ENCODE data around the gene ALDH1A3.
A peak's percentile ranks its signal among the peaks of the same experiment; 100 is the strongest.
"Not testable (repeated sequence)": the region's sequence is repeated elsewhere in the genome, so short reads cannot be mapped to it uniquely, and the experiment has no call there.

The ALDH1A3 gene

DNA sequence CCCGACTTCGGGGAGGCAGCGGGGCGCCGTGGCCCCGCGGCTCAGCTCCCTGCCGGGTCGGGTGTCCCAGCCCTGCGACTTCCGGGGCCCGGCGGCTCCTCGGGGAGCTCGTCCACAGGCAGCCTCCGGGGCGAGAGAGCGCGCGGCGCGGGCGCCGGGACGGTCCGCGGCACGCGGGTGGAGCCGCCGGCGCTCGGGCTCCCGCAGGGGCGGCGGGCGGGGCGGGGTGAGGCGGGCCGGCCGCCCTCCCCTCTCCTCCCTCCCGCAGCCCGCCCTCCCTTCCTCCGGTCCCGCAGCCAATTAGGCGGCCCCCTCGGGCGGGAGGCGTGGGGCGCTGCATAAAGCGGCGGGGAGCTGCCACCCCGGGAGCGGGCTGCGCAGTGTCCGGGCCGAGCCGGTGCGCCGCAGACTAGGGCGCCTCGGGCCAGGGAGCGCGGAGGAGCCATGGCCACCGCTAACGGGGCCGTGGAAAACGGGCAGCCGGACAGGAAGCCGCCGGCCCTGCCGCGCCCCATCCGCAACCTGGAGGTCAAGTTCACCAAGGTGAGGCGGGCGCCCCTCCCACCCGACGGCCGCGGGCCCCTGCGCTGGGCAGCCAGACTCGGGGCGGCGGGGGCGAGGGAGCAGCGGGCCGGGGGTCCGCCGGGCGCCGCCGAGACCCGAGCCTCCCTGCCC is at the start of gene ALDH1A3:
TSS of gene ALDH1A3 (plus strand) at position 368 of the 675 bp plus-strand sequence. CDS start at position 445, 77 bp downstream.
- DNase-seq = peak; percentile 16

DNA sequence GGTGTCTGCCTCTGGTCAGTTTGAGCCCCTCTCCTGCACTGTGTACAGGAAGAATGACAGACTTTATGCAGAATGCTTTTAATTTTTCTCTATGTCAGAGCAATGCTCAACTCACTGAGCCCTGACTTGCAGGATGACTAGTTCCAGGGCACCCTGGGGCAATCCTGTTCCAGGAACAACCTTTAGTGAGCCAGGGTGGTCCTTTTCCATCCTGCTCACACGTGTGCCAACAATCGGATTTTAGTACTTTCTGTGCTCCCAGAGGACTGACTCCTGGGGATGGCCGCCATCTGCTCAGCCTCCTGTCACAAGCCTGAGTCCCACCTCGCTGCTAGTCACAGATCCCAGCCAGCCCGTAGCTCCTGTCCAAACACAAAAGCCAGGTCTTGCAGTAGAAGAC is 48.2 kb upstream of the ALDH1A3 start:
- DNase-seq = no peak

DNA sequence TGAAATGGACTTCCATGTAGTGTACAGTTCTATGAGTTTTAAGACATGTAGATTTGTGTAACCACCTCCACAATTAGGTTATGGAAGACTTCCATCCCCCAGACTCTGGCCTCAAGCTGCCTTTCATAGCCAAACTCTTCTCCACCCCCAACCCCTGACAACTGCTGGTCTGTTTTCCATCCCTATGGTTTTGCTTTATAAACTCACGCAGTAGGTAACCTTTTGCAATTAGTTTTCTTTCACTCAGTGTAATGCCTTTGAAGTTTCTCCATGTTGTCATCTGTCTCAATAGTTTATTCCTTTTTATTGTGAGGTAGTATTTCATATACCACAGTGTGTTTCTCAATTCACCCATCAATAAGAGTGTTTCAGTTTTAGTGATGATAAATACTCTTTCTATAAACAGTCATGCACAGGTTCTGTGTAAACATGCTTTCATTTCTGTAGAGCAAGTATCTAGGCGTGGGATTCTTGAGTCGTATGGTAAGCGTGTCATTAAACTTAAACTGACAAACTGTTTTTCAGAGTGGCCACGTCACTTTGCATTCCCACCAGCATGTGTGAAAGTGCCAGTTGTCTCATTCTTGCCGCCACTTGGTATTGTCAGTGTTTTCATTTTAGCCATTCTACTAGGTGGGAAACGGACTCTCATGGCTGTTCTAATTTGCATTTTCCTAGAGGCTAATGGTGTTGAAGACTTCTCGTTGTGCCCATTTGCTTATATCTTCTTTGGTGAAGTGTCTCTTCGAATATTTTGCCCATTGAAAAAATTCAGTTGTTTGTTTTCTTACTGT is 47.3 kb upstream of the ALDH1A3 start:
- no peak for DNase-seq

DNA sequence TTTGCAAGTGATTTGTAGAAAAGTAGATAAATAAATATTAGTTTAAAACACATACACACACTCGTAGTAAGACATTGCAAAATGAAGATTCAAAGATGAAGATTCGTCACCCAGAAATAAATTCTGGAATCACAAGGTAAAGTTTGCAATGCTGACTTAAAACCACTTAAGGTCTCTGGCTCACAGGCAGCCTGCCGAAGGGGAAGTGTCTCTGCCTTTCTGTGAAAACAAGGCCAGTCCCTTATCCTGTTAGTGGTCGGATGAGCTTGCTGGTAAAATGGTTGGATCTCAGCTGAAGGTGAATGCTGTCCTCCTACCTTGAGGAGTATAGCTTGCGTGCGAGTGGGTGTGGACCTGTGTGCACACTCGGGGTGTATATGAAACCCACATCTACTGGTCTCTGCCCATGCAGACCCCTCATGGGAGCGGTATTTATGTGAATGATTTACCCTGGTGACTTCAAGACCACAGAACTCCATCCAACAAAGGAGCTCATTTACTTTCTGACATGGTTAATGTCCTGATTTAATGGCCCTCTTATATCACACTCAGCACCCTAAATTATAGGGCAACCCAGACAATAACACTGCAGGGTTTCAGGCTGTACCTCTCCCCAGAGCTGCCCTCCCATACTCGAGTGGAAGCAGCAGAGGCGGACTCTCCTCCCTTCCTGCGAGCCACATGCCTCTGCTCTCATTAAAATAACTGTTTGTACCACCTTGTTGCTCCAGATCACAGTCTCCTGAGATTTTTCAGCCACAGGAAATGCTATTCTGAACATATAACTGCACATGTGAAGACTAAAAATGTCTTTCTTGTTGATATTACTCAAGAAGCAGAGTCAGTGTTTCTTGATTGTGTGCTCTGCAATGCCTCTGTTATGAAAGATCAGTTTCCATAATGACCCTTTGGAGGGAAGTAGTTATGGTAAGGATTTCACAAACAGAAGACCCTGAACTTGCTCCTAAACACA is 45.9 kb upstream of the ALDH1A3 start:
- DNase-seq = no peak

- no peak for DNase-seq
Measured at GRCh38 chr15:100834731-100835130, 44.9 kb upstream of the ALDH1A3 start.

DNA sequence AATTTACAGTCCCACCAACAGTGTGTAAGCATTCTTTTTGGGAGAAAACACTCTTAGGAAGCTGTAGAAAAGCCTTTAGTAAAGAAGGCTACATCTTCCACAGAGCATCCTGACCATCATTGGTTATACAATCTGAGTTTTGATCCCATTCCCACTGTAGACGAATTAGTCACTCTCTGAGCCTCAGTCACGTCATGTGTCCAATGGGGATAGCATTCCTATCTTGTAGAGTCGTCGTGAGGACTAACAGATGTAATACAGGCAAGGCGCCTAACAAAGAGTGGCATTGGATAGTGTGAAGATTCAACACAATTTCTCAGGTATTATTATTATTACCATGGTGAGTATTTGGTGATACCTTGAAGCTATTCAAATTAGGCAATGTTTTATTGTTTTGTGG is 44.0 kb upstream of the ALDH1A3 start:
- no peak for DNase-seq

DNA sequence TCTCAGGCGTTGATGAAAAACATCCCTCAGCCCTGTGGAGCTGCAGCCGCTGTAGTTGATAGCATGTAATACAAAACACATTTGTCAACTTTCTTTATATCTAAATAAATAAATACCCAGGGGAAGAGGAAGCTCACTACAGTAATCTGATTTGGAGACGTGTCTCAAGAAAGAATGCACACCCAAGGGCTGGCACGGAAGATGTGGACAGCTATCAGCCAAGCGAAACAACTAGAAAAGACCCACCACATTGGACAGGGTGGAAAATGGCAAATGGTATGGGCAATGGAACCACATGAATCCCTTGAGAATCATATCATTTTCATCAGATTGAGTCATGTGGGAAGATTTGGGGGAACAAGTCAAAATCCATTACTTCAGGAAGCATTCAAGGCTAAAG is 43.1 kb upstream of the ALDH1A3 start:
- DNase-seq = no peak

DNA sequence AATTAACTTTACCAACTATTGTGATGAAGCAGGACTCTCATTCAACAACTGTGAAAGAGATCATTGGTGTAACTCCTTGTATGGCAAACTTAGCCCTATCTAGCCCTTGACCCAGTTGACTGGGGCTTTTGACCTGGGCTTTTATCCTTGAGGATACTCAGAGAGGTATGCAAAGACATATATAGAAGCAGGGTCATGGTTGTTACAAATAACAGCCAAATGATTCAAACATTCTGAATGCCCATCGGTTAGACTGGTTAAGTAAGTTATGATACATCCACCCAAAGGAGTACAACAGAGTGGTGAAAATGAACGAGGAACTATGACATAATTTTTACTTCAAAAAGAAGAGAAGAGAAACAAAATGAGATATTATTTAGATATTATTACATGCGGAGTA is 38.2 kb upstream of the ALDH1A3 start:
- DNase-seq = no peak

DNA sequence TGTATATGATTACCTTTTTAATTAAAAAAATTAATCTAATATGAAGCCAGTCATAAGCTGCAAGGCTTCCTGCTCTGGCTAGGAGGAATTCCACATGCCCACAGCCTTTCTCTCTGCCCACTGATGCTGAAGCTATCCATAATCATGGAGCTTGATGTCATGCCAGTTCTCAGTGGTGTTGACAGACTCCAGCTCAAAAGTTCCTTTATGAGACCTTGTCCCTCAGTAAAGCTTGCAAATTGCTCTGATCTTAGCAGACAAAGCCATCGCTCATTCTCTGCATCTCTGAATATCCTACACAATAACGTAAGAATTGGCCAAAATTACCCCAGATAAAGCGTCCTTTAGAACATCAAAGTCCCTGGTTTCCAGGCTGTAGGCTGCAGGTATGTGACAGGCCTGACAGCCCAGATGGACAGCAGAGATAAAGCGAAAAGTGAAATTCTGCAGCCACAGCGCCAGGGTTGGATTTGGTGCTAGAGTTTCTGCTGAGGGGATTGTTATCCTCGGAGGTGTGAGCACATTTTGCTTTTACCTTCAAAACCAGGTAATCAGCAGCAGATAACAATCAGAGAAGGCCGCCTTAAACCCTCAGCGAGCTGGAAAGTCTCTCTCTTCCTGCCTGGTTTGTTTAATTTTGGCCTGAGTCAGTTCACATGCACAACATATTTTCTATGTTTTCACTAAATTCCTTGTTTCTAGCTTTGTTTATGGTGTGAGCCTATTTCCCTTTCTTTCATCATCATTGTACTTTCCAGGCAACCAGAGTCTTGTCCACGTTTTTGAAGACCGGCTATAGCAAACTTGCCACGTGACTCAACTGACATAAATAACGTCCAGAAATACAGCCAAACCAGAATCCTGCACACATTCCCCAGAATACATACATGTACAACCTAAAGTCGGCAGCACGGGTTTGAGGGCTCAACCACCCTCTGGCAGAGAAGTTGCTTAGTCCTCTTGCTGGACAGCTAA is 36.6 kb upstream of the ALDH1A3 start:
- DNase-seq = no peak

- no peak for DNase-seq
Measured at GRCh38 chr15:100844167-100844566, 35.5 kb upstream of the ALDH1A3 start.

GRCh38 chr15:100844778-100845177 is 34.9 kb upstream of the ALDH1A3 start:
- DNase-seq = no peak

DNA sequence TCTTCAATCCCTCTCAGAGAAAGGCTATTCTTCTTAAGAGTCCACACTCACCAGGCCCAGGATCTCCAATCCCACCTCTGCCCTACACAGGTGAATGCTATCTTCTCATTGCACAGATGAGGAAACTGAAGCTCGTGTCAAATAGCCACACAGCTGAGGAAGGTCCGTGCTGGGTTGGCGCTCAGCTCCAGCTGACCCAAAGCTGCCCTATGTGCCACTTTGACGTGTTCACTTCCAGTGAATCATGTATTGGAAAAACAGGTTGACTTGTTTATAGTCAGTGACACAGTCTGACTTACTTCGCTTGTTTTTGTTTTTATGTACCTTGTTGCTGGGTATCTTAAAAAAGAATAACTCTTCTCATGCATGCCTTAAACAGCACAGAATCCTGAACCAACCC is 32.4 kb upstream of the ALDH1A3 start:
- no peak for DNase-seq

DNA sequence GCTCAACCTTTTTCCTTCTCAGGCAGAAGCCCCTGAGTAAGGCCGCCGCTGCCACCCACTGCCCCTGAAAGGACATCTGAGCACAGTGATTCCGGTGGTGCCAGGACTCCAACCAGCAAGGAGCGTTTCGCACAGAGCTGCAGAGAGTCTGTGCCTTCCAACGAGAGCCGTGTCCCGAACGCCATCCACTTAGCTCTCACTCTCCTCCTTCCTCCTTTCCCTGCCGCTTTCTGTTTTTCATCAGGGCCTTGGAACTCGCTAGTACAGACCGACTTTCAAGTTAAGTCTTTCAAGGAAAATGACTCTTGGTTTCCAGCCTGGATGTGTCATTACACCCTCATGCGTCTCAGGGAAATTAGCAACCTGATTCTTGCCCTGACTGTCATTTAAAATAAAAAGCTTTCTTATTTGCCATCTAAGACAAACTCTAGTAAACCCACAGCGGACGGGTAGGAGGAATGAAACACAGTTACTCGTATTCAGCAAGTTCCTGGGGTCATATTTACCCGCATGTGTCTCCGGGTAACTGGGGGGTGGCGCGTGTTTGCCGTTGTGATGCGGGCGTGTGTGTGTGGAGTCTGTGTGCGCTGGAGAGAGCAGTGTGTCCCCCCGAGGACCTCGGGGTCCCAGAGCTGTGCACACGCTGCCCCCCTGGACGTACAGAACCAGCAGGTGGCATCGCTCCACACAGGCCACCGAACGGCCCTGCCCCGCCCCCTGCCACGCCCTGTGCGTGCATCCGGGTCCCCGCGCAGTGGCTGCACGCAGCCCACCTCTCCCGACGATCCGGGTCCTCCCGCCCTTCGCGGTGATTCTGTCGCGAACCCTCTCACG is 30.4 kb upstream of the ALDH1A3 start:
- peak; percentile 39 for DNase-seq

GRCh38 chr15:100849855-100850218 is 29.8 kb upstream of the ALDH1A3 start:
- DNase-seq = no peak

GRCh38 chr15:100851428-100852015 is 28.1 kb upstream of the ALDH1A3 start:
- not testable (repeated sequence) for DNase-seq

DNA sequence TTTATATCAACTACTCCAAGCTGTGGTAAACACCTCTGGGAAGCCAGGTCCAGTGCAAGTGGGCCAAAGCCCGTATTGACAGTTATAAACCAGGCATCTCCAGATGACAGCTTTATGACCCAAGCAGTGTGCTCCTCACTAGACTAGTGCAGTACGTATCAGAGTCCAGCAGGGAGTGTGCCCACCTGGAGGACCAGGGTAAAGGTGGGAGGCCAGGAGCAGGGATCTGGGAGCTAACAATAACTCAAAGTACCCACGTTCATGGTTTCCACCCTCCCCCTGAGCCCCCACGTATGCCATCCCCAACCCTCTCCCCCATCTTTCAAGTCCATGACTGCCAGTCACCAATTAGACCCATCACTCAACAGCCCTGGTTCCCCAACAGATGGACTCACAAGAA is 27.0 kb upstream of the ALDH1A3 start:
- DNase-seq = no peak

- DNase-seq = no peak
Measured at GRCh38 chr15:100853676-100854440, 25.8 kb upstream of the ALDH1A3 start.

GRCh38 chr15:100856867-100857266 is 22.8 kb upstream of the ALDH1A3 start:
- DNase-seq = no peak

DNA sequence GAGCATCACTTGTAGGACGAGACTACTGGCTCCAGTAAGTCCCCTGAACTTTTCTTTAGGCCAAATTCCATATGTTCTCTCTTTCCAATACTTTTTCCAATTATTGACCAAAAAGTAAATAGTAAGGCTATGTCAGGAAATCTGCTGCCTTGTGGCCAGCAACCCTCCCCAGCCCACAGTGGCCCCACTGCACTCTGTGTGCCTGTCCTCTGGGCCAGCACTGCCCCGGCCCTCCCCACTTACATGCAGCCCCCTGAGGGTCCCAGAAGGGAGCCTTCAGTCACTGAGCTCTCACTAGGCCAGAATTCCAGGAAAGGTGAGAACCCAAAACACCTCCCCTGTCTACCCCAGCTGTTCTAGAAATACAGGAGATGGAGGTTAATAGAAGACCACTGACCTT is 21.3 kb upstream of the ALDH1A3 start:
- DNase-seq = no peak
